HG03175 (cell line): ENCODE measurements around the gene GRB10.

ENCODE experiments used
- ATAC-seq: cut with Tn5 transposase; IDR thresholded peaks from one replicate; pipeline ENCODE4 v1.9.1; 2021; ENCODE audit warnings: mild to moderate bottlenecking, moderate library complexity; ENCODE audit not compliant: unreplicated experiment

The GRB10 gene

GRCh38 chr7:50782375-50783208, at the start of gene GRB10:
GRB10 (minus strand) TSS chr7:50782896; CDS start chr7:50732322, 50,574 bp downstream.
- no peak for ATAC-seq

GRCh38 chr7:50828801-50829200, 46.1 kb upstream of the GRB10 start:
- ATAC-seq: no peak

GRCh38 chr7:50828116-50828515, 45.4 kb upstream of the GRB10 start:
- no peak for ATAC-seq

- no peak for ATAC-seq
Measured at GRCh38 chr7:50827281-50827680, 44.6 kb upstream of the GRB10 start.

- no peak for ATAC-seq
Measured at GRCh38 chr7:50826371-50827172, 43.9 kb upstream of the GRB10 start.

- ATAC-seq: no peak
Measured at GRCh38 chr7:50825465-50825864, 42.8 kb upstream of the GRB10 start.

GRCh38 chr7:50824882-50825281, 42.2 kb upstream of the GRB10 start:
- ATAC-seq: no peak

- no peak for ATAC-seq
Measured at GRCh38 chr7:50822706-50823105, 40.0 kb upstream of the GRB10 start.

GRCh38 chr7:50822110-50822509, 39.4 kb upstream of the GRB10 start:
- no peak for ATAC-seq

GRCh38 chr7:50821457-50822008, 38.8 kb upstream of the GRB10 start:
- no peak for ATAC-seq

GRCh38 chr7:50818324-50818723, 35.6 kb upstream of the GRB10 start:
- ATAC-seq: no peak

- ATAC-seq: no peak
Measured at GRCh38 chr7:50817561-50817960, 34.9 kb upstream of the GRB10 start.

- no peak for ATAC-seq
Measured at GRCh38 chr7:50815138-50815537, 32.4 kb upstream of the GRB10 start.

GRCh38 chr7:50814166-50814565, 31.5 kb upstream of the GRB10 start:
- ATAC-seq: no peak

- no peak for ATAC-seq
Measured at GRCh38 chr7:50812841-50813475, 30.3 kb upstream of the GRB10 start.

GRCh38 chr7:50812094-50812493, 29.4 kb upstream of the GRB10 start:
- ATAC-seq: no peak

- ATAC-seq: no peak
Measured at GRCh38 chr7:50808282-50808888, 25.7 kb upstream of the GRB10 start.

- no peak for ATAC-seq
Measured at GRCh38 chr7:50807026-50807730, 24.5 kb upstream of the GRB10 start.

GRCh38 chr7:50806143-50806542, 23.4 kb upstream of the GRB10 start:
- no peak for ATAC-seq

GRCh38 chr7:50805447-50806125, 22.9 kb upstream of the GRB10 start:
- ATAC-seq: no peak
